ENCODE results near the gene GRID2.

GRID2 gene

DNA sequence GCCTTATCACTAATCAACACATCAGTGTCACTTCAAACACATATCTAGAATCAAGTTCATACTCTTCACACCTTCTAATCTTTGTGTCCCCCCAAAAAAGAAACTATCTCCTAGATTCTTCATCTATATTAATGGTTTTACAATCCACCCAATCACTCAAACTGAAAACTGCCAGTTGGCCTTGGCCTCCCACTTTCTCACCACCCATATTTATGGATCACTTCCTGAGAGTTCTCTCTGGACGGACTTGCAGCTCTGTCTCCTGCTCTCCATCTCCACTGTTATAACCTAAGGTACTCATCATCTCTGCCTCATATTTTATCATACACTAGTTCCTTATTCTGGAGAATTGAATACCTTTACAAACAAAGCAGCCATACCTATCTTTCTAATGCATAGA is 1418.7 kb downstream of the GRID2 start:
- no peak for DNase-seq

DNA sequence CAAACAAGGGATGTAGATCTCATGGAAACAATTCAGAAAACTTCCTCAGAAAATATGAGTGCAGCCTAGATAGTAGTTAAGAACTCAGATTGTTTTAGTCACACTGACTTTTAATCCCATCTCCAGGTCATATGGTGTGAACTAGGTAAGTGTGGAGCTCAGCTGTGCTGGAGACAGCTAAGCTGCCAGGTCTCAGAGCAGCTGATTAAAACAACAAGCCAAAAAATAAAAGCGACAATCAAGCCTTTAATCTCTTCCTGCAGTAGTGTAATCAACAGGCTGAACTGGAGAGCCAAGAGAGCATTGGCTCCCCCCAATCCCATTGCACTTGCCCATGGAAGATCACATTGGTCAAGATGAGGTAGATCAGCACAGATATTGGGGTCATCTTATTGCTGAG is 1426.5 kb downstream of the GRID2 start:
- no peak for DNase-seq

DNA sequence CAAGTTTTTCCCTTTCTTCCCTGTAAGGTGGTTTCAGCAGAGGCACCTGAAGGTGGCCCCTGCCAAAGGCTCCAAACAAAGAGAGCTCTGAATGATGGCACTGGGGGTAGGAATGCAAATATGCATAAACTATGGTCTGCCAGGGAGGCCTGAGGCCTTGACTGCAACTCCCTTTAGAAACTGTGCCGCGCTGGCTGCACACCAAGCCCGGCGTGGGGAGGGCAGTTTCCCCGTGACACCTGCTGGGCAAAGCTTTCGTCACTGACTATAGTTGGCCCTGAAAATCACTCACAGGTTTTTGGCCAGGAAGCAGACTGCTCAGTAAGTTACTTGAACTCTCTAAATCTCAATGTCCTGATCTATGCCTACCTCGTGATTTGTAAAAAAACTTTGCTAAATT is 1427.0 kb downstream of the GRID2 start:
- DNase-seq: no peak

DNA sequence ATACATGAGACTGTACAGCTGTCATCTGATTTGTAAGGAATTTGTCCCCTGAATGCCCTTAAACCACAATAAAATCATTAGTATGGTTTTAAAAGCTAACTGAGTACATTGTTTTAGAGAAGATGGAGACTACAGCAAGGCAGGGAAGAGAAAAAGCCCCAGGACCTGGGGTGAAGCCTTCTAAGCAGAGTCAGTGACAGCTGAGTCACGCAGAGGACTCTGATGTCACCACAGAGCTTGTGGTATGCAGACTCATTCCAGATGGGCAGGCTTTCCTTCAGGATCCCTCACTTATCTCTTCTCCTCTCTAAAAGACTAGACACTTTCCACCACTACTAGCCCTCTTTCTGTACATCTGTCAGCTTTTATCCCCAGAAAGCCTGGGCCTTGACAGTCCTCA is 1427.7 kb downstream of the GRID2 start:
- no peak for DNase-seq

DNA sequence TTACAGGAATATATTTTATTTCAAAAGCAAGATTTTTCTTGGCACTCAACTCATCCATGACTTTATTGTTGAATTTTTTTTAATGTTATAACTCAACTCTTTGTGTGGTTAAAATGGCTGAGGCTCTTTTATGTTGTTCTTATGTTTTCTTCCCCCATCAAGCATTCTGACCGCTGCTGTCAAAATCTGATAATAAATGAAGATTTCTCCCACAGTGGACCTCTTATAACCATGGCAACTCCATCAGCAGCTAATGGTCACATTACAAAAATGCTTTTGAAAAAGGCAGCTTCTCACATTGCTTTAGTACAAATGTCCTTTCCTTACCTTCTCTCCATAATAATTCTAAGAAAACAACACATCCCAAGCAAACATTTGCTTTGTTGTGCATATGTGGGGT is 1428.7 kb downstream of the GRID2 start:
- no peak for DNase-seq

DNA sequence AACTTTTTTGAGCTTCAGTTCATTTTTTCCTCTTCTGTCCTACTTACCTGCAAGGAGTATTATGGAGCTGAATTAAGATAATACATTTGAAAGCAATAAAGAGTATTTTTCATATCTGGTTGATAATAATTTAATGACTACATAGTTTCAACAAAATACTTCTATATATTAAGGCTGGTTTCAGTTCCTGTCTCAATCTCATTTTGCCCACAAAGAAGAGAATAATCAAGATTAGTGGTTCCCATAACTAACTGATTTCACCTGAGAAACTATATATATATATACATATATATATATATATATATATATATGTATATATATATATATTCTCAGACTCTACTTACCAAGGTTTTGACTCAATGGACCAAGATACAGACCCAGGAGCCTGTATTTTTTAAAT is 1437.1 kb downstream of the GRID2 start:
- DNase-seq: no peak

DNA sequence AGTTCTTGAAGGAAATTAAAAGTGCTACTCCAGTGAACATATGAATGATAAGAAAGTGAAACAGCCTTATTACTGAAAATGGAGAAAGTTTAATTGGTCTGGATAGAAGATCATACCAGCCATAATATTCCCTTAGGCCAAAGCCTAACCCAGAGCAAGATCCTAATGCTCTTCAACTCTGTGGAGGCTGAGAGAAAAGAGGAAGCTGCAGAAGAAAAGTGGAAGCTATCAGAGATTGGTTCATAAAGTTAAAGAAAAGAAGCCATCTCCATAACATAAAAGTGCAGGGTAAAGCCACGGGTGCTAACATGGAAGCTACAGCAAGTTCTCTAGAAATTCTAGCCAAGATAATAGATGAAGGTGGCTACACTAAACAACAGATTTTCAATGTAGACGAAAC is 1439.3 kb downstream of the GRID2 start:
- no peak for DNase-seq

DNA sequence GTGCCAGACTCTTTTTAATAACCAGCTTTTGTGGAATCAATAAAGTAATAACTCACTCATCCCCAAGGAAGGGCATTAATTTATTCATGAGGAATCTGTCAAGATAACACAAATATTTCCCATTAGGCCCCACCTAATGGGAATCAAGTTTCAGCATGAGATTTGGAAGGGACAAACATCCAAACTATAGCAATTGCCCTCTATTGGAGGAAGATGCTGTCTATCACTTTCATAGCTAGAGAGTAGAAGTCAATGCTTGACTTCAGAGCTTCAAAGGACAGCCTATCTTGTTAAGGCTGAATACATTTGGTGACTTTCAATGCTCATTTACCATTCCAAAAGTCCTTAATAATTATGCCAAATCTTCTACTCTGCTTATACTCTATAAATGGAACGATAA is 1439.9 kb downstream of the GRID2 start:
- DNase-seq: no peak

DNA sequence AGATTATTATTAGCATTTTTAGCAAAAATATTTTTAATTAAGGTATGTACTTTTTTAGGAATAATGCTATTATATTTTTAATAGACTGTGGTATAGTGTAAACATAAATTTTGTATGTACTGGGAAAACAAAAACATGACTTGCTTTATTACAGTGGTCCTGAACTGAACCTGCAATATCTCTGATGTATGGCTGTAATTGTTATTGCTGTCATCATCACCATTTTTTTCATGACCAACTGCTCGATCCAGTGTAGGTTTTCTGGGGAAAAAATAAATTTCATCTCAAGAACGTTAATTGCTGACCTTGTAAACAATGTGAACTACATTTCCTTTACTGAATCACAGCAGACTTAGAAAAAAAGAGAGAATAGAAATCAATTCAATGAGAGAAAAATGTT is 1441.2 kb downstream of the GRID2 start:
- DNase-seq: no peak

DNA sequence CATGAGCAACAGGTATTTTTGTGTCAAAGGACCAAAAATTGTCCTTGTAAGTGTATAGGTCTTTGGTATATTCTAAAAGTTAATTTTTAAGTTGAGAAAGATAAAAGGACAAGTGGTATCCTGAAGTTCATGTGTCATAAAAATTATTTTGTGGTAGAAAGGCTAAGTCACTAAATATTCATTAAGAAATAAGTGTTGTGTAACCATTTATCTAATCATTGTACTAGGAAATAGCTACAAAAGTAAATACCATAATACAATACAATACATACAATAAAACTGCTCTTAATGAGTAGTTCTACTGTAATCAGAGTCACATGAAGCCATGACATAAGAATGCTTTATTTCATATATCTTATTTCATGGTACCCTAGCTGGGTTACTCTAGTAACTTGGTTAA is 1442.3 kb downstream of the GRID2 start:
- DNase-seq: no peak

DNA sequence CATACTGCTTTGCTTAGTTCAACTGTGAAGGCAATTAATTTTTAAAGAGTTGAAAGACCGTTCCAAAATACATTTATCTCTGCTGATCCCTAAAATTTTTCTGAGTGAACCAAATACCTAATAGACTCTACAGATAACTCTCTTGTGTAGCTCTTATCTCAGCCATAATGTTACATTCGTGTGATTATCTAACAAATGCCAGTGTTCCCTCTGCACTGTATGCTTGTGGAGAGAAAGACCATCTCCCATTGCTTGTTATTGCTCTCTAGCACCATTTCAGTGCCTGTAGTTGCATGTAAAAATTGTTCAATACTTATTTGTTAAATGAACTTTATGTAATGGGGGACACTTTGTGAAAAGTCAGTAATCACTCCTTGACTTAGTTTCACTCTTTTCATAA is 1443.5 kb downstream of the GRID2 start:
- DNase-seq: no peak

DNA sequence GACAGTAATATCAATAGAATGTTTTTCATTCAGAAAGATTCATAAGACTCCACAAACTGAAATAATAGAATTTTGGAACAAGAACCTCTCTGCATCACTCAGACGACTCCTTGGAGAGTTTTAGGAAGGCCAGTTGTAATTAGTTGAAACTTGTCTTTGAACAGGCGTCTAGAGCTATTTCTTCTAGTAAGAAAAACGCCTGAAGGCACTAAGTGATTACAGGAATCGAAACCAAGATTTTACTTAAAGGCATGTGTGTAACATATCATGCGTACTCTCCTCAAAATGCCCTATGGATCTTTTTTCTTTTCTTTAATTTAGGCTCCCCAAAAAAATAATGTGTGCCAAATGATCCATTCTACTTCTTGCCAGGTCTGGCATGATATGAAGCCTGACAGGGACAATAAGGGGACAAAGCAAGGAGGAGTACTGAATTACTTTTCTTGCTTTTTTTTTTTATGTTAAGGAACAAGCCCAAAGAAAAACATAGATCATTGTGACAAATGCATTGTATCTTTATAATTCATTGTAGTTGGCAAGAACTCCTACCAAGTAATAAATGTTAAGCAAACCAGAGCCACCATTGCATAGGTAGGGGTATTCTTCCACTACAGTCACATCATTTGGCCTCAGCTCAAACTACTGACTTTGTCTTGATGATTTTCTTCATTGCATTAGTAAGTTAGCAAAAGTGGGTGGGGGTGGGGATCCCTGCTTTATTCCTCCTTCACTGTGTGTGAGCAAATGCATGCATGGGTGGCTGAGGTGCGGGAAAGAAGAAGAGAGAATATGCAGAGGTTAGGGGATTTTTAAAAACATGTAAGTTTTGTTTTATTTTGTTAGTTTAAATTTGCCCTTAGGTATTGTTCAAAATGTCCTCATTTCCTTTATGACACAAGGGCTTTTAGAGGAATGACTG is 1444.9 kb downstream of the GRID2 start:
- DNase-seq: no peak

DNA sequence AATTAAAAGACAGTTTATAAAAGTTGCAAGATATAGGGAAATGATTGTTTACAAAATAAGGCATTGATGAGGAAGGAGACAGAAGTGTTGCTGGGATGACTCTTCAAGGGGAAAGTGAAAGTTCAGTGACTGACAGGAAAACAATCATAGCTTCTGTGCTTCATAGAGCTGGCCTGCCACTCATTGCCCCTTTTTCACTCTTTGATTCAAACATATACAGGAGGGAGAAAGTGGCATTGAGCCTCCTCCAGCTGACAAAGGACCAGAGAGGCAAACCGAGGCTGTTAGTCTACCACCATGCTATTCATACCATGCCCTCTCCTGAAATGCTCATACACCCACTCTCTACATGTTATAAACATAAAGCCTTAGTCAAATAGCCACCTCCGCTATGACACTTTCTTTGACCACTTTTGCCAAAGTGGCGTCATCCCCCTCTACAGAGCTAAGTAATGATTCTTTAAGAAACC is 1445.6 kb downstream of the GRID2 start:
- DNase-seq: no peak

DNA sequence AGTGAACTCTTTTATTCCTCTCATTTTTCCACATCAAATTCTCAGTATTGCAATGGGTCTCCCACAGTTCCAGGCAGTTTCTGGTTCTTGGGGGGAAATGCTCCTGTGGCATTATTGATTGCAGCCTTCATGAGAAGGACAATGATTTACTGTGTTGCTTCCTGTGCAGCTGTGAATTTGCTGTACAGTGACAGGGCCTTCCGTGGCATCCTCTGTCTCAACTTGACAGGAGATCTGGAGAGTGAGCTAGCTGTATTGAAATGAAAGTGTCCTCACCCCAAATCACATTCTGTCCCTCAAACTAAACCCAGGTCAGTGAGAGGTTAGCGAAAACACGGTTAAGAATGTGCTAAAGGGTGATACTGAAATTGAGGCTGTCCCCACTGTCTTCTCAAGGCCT is 1447.6 kb downstream of the GRID2 start:
- DNase-seq: no peak

DNA sequence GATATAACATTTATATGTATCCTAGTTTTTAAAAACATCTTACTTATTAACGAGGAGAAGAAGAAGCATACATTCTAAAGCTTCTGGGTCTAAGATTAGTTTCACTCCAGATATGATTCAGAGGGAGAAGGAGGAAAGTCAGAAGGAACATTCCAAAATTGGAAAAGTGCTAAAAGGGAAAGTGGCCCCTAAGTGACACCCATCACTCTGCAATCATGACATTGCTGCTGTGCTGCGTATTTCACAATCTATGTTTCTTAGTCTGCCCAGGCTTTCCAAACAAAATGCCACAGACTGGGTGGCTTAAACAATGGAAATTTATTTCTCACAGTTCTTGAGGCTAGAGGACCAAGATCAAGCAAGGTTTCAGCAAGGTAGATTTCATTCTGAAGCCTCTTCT is 1452.3 kb downstream of the GRID2 start:
- DNase-seq: no peak

DNA sequence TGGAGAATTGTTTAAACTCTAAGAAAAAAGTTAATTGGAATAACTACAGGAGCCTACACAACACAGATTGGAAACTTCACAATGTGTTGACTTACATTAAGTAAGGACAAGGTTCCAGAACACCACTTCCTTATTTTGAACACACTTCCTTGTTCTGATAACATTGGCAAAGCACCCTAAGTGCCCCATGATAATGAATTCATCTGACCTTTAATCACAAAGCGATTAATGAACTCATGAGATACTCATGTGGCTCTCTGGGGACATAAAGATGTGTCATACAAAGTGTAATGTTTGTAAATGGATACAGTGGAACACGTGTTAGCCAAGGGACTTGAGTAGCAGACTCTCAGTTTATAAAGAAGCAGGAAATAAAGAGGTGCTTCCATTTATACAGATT is 1455.7 kb downstream of the GRID2 start:
- no peak for DNase-seq

DNA sequence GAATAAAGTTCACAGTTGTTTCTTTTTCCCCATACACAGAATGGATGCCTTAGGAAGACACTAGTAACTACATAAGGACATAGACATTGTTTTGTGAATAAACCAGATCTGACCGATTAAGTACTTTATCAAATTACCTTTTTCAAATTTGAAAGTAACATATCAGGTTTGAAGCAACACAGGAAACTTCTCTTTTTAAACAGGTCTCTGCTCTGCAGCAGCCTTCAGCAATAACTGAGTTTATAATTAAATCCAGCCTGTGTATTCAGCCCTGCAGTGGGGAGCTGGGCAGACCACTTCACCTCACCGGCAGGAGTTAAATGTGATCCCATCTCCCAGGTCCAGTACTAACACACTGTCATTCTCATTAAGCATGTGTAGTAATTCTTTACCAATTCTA is 1456.5 kb downstream of the GRID2 start:
- DNase-seq: no peak

DNA sequence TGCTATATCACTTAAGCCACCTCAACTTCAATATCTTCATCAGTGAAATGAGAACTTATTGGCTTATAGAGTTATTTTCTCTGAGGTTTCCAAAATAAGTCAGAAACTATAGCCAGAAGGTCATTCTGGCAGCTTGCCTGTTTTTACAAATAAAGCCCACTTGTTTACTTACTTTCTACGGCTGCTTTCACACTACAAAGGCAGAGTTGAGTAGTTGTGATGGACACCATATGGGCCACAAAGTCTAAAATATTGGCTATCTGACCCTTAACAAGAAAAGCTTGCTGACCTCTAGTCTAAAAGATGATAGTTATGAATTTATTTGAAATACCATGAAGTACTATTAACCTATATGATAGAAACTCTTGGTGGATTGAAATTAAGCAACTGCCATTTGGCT is 1457.5 kb downstream of the GRID2 start:
- no peak for DNase-seq

DNA sequence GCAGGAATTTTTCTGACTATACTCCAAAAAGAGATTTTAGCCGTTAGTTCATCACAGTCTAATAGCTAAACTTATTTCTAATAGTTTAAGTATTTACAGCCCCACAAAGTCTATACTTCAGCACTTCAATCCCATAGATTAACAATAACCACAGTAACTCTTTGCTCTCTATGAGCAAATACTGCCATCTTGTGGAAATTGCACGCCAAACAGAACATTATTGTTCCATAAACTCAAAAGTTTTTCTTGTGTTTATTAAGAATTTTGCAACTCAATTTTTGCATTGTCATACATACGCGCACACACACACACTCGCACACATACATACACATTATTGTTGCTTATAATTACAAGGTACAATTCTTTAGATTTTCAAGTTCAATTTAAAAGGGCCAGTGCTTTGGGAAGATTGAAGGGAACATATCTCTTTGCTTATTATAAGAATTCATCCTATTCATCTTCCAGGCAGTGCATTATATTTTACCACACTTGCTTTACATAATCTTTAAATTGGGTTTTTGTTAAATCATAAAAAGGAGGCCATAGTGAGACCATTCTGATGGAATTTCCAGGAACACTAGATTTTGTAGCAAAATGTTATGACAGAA is 1461.0 kb downstream of the GRID2 start:
- DNase-seq: no peak

DNA sequence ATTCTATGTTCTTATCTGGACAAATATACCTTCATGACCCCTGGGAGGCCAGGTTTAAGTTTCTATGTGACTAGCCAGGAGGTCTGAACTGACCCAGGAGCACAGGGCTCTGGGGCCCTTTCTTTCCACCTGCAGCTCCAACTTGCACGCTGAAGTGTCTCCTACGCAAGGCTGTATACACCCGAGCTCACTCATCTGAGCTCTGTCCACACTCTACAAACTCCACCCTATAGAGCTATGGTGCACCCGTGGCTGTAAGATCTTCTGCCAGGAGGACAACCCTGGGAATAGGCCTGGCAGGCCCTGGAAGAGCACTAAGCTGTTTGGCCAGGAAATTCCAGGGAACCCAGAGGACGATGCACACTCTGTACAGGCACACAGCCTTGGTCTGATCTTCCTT is 1464.2 kb downstream of the GRID2 start:
- DNase-seq: no peak

DNA sequence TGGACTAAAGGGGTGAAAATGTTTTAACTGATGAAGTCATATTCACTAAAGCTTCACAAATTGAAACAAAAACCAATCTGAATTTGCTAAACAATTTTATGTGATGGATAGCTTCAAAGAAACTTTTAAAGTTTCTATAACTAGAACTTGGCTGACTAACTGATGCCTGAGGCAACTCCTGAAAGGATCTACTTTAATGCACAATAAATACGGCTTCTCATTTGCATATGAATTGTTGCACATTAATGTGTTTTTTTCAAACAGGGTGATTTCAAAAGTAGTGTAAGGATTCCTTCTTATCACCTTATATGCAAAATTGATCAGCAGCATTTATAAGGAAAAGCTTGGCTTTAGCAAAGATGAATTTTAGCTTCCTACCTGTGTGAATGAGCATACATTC is 1466.4 kb downstream of the GRID2 start:
- no peak for DNase-seq

DNA sequence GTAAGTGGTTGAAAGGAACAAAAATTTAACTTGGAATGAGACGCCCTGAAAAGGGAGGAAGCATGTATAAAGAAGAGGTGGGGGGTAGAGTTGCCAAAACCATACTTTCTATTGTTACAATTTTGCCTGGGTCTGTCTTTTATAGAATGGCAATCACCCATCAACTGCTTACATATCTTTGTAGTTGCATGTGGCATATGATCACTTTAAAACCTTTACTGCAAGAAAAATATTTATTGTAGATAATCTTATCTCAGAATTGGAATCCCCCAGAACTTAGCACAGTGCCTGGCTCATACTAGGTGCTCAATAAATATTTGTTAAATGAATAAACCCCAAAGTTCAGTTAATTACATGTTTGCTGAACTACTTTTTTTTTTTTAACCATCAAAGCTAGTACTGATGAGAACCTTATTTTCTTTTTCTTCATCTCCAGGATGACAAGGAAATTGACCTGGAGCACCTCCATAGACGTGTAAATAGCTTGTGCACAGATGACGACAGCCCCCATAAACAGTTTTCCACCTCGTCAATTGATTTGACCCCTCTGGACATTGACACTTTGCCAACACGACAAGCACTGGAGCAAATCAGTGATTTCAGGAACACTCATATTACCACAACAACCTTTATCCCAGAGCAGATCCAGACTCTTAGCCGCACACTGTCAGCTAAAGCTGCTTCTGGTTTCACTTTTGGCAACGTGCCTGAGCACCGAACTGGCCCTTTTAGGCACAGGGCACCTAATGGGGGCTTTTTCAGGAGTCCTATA is 1468.1 kb downstream of the GRID2 start:
- DNase-seq: no peak

DNA sequence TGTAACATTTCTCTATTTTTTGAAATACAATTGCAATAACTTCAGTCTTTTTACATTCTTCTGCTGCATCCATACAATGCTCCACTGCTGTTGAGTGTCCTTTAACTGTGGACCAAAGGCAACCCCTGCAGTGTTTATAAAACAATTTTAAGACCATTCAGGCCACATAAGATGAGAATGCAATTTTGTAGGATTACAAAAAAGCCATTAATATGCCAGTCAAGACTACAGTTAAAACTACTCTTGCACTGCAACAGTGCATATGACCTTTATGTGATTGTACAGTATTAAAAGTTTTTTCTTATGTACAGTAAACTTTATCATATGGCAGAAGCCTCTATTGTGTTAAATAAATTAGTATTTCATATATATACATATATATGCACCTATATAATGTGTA is 1469.1 kb downstream of the GRID2 start:
- no peak for DNase-seq

DNA sequence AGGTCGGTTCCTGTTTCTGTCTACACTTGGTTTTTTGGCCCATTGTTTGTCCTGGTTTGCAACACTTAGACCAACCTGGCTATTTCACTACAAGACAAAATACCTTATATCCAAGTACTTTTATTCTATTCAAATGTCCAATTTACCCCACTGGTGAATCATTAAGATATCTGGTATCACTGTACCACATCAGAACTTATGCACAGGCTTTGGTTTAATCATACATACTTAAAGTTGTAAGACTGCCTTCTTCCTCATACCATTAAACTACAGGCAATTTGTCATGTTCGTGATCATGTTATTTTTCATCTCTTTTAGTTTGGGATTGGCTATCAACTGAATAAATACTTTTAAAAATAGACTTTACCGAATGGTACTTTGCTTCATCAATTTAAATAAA is 1471.8 kb downstream of the GRID2 start:
- no peak for DNase-seq
